EL (cell line): ENCODE results near the gene CYB5R2.

Experiments used
- DNase-seq: peaks from one replicate; pipeline ENCODE4 v3.0.0-alpha.2; 2016

CYB5R2 gene

DNA sequence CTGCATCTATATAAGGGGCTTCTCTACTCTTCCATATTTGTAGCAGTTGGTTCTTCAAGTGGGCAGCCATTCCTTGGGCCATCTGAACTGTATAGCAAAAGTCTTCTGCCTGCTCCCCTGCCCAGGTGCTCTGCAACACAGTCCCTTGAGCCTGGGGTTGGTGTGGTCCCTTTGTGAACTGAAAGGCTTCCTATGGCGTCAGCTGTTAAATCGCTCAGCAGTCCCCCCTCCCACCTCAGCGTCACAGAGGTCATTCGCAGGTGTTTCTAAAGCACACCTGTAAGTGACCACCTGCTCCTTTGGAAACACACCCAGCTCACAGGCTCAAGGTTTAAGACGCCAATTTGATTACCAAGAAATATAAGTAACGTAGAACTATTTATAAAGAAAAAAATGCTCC lies 37.0 kb downstream of the CYB5R2 start:
- no peak for DNase-seq

DNA sequence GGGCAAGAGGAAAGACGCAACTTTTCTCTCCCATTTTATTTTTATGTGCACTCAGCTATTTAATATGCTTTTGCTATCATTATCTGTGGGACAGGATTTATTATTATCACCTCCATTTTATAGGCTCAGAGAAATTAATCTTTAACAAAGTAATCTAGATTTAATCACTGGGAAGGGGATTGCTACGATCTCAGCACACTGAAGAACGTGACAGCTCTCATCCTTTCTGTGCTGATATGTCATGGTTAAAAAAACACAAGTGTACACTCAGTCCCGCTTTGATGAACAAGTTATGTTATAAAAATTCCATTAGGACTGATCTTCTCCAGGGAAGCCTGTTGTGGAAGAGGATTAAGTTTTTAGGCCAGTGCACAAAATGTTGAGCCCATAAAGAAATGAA lies 37.6 kb downstream of the CYB5R2 start:
- DNase-seq = no peak

DNA sequence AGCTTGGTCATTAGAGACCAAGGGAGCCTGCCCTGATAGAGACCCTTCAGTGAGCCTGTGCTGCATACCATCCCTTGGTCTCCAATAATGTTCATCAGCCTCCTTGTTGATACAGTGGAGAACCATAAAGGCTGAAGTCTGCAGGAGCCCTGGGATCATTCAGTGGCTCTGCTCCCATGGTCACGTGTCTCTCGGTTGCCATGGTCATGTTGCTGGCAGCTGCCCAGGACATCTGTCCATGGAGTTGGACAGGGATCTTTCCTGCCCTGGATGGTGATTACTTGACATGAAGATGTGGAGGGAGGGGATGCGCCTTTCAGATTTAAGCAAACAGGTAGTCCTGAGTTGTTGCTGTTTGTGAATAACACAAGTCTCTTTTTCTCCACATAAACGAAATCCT lies 38.2 kb downstream of the CYB5R2 start:
- DNase-seq = no peak

DNA sequence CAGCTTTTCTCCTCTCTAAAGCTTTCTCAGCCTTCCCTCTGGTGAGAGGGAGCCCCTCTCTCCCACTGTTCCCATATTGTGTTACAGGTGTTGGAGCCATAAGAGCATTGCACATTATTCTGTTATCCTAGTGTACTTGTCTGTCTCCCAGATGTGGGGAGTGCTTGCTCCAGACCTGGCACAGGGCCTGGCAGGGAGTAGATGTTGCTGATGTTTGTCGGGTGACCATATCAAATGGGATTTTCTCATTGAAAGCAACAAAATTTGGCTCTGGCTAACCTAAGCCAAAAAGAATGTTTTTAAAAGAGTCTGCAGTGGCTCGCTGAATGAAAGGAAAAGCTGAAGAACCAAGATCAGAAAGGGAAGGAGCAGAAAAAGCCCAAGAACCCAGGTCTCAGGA lies 41.1 kb downstream of the CYB5R2 start:
- DNase-seq = no peak

- DNase-seq = no peak
Observed at GRCh38 chr11:7630002-7630401, 43.3 kb downstream of the CYB5R2 start.

- no peak for DNase-seq
Observed at GRCh38 chr11:7628660-7629059, 44.6 kb downstream of the CYB5R2 start.

DNA sequence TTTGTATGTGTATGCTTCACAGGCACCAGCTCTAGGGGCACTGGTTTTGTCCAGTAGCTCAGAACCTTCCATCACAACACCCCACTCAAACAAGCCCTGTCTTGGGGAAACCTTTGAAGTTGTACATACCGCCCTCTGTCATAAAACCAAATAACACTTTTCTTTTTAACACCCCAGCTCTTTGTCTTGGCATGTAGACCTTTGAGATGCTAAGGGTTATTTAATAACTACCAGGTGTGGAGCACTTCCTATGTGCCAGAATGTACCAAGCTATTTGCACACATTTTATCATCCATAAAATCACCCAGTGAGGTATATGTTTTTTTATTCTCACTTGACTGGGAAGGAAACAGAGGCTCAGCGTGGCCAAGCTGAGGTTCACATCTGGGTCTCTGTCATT lies 50.6 kb downstream of the CYB5R2 start:
- DNase-seq = no peak

GRCh38 chr11:7621554-7621953 lies 51.7 kb downstream of the CYB5R2 start:
- no peak for DNase-seq

DNA sequence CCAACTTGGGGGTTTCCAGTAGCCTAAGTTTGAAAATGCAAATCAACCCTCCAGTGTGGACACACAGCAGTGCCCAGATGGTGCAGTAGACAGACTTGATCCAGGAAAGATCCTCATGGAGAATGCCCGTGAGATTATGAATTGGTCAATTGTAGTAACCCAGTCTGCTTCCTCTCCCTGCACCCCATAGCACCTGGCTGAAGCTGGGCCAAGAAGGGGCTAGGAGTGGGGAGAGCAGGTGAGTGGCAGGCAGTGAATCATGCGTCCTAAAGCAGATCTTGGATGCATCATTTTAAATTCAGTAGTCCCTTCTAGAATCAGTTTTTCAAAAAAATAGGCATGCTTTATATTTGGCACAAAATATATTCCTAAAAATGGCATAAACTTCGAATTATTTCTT lies 52.2 kb downstream of the CYB5R2 start:
- no peak for DNase-seq

DNA sequence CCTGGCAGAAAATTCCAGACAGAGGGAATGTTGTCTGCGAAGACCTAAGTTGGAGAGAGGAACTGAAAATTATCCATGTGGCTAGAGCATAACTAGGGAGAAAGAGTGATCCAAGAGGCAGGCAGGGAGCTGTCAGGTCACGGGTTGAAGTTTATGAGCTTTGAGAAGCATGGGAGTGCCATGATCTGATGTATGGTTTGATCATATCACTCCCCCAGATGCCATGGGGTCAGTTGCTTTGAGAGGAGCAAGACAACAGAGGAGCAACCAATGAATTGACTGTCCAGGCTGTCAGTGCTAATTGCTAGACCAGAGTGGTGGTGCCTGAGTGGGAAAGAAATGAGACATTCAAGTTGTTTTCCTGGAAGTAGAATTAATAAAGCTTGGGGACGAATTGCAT lies 54.0 kb downstream of the CYB5R2 start:
- no peak for DNase-seq

DNA sequence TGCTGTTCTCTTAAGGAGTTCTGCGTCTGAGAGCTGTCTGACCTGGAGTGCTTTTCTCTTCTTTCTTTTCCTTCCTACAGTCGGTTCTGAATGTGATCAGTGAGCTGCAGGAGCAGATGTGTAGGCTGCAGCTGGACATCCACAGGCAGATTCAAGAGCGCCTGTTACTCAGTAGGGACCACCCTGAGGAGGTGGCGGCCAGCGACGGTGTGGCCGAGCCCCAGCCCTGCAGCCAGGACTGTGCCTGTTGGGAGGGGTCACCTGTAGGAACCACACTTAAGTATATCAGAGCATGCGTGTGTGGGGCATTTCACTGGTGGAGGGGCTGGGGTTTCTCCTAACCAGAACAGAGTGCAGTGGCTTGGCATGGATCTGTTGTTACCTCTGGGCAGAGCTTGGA lies 56.3 kb downstream of the CYB5R2 start:
- DNase-seq = no peak
